GM23338 (cell line): ENCODE results near the gene TRIM39. TPM values are rescaled to one million over a fixed set of nuclear protein-coding genes. Genes with fewer than 3 reads are reported as not detected.

Experiments used
- ATAC-seq: fragments of 200-7000 bp; cut with Tn5 transposase; 3 replicates; pipeline ENCODE4 v1.9.1; 2020
- DNase-seq: peaks from one replicate; pipeline ENCODE4 v3.0.0-alpha.2; 2015; ENCODE audit warnings: low spot score
- H2AFZ ChIP-seq: fragments of 200-600 bp; sonication (generic); 2 replicates; pipeline ENCODE4 v1.8.0; 2016; ENCODE audit warnings: antibody characterized with exemption, mild to moderate bottlenecking, moderate library complexity
- H3F3A ChIP-seq: fragments of 200-600 bp; sonication (generic); replicated peaks from 2 replicates; pipeline ENCODE4 v1.8.0; 2017; ENCODE audit warnings: antibody characterized with exemption, mixed run types, low read depth
- H3K27ac ChIP-seq: fragments of 200-600 bp; sonication (generic); 2 replicates; pipeline ENCODE4 v1.6.1; 2016; ENCODE audit warnings: low read depth
- H3K27me3 ChIP-seq: fragments of 200-600 bp; sonication (generic); 2 replicates; pipeline ENCODE4 v1.8.0; 2016; ENCODE audit warnings: mild to moderate bottlenecking, mixed run types, moderate library complexity; ENCODE audit not compliant: insufficient read depth
- H3K36me3 ChIP-seq: fragments of 200-600 bp; sonication (generic); 2 replicates; pipeline ENCODE4 v1.8.0; 2016; ENCODE audit warnings: mild to moderate bottlenecking; ENCODE audit not compliant: insufficient read depth
- H3K4me1 ChIP-seq: fragments of 200-600 bp; sonication (generic); 2 replicates; pipeline ENCODE4 v1.8.0; 2016; ENCODE audit warnings: mild to moderate bottlenecking, moderate library complexity; ENCODE audit not compliant: insufficient read depth
- H3K4me2 ChIP-seq: fragments of 200-600 bp; sonication (generic); 2 replicates; pipeline ENCODE4 v1.7.1; 2017; ENCODE audit warnings: mixed run types
- H3K4me3 ChIP-seq: fragments of 200-600 bp; sonication (generic); 2 replicates; pipeline ENCODE4 v1.6.1; 2016; ENCODE audit warnings: mixed run types
- H3K79me2 ChIP-seq: fragments of 200-600 bp; sonication (generic); replicated peaks from 2 replicates; pipeline ENCODE4 v1.8.0; 2017; ENCODE audit warnings: mild to moderate bottlenecking; ENCODE audit not compliant: insufficient read depth
- H3K9me2 ChIP-seq: fragments of 200-600 bp; sonication (generic); 2 replicates; pipeline ENCODE4 v1.8.0; 2017; ENCODE audit not compliant: insufficient read depth
- H4K20me1 ChIP-seq: fragments of 200-600 bp; sonication (generic); replicated peaks from 2 replicates; pipeline ENCODE4 v1.8.0; 2017; ENCODE audit warnings: mild to moderate bottlenecking; ENCODE audit not compliant: insufficient read depth
- H3K27ac Mint-ChIP-seq: 2 replicates; pipeline ENCODE4 v1.8.0; 2020; ENCODE audit warnings: inconsistent platforms, mild to moderate bottlenecking, moderate library complexity, mixed read lengths
- H3K27me3 Mint-ChIP-seq: 3 replicates; pipeline ENCODE4 v1.8.0; 2022; ENCODE audit warnings: low read depth, mild to moderate bottlenecking, moderate library complexity, mixed read lengths, inconsistent platforms; ENCODE audit not compliant: insufficient read depth, poor library complexity
- H3K36me3 Mint-ChIP-seq: 3 replicates; pipeline ENCODE4 v1.8.0; 2021; ENCODE audit warnings: low read depth, mild to moderate bottlenecking, inconsistent platforms, moderate library complexity, mixed read lengths
- H3K4me1 Mint-ChIP-seq: 3 replicates; pipeline ENCODE4 v1.8.0; 2020; ENCODE audit warnings: mild to moderate bottlenecking, inconsistent platforms, mixed read lengths
- H3K4me3 Mint-ChIP-seq: 3 replicates; pipeline ENCODE4 v1.8.0; 2021; ENCODE audit warnings: moderate library complexity, mild to moderate bottlenecking, inconsistent platforms, mixed read lengths
- H3K9me3 Mint-ChIP-seq: 3 replicates; pipeline ENCODE4 v1.8.0; 2020; ENCODE audit warnings: moderate library complexity, mild to moderate bottlenecking, inconsistent platforms, mixed read lengths
- CREB1 ChIP-seq: fragments of 250-450 bp; sonication (Bioruptor Pico); IDR thresholded peaks from 2 replicates; pipeline ENCODE4 v1.5.0; 2020; ENCODE audit warnings: low read depth, mild to moderate bottlenecking, moderate library complexity
- CTCF ChIP-seq, 2 experiments: fragments of 200-600 bp in 1 of 2; sonication (generic) in 1 of 2; conservative IDR thresholded peaks; 2 replicates each; pipeline versions ENCODE4 v1.5.1 to v1.6.1; 2016 to 2017; ENCODE audit warnings: antibody characterized with exemption in 2 of 2, low read depth in 2 of 2, mild to moderate bottlenecking in 2 of 2, moderate library complexity in 1 of 2
- ETS1 ChIP-seq: IDR thresholded peaks from 2 replicates; pipeline ENCODE4 v1.6.1; 2016; ENCODE audit warnings: antibody characterized with exemption
- EZH2 ChIP-seq: fragments of 200-600 bp; sonication (generic); IDR thresholded peaks from one replicate; pipeline ENCODE4 v1.8.0; 2017; ENCODE audit warnings: antibody characterized with exemption, mild to moderate bottlenecking, low read depth; ENCODE audit not compliant: unreplicated experiment
- EZH2phosphoT487 ChIP-seq: fragments of 200-600 bp; sonication (generic); IDR thresholded peaks from one replicate; pipeline ENCODE4 v1.8.1; 2018; ENCODE audit warnings: antibody characterized with exemption; ENCODE audit not compliant: unreplicated experiment
- JUNB ChIP-seq: IDR thresholded peaks from one replicate; pipeline ENCODE4 v1.6.1; 2016; ENCODE audit warnings: antibody characterized with exemption; ENCODE audit not compliant: unreplicated experiment
- NANOG ChIP-seq: IDR thresholded peaks from 2 replicates; pipeline ENCODE4 v1.6.1; 2016; ENCODE audit warnings: antibody characterized with exemption, borderline replicate concordance
- POLR2AphosphoS5 ChIP-seq: IDR thresholded peaks from 2 replicates; pipeline ENCODE4 v1.6.1; 2016; ENCODE audit warnings: antibody characterized with exemption, low read depth
- REST ChIP-seq: IDR thresholded peaks from one replicate; pipeline ENCODE4 v1.6.1; 2018; ENCODE audit warnings: antibody characterized with exemption; ENCODE audit not compliant: unreplicated experiment
- STAT1 ChIP-seq: IDR thresholded peaks from one replicate; pipeline ENCODE4 v1.6.1; 2016; ENCODE audit warnings: antibody characterized with exemption; ENCODE audit not compliant: unreplicated experiment
- ZNF114 ChIP-seq: fragments of 250-450 bp; sonication (Bioruptor Pico); IDR thresholded peaks from 2 replicates; pipeline ENCODE4 v1.5.0; 2020; ENCODE audit warnings: mild to moderate bottlenecking, moderate library complexity
- ZNF331 ChIP-seq: fragments of 250-450 bp; sonication (Bioruptor Pico); IDR thresholded peaks from 2 replicates; pipeline ENCODE4 v1.5.0; 2020; ENCODE audit warnings: low read depth, mild to moderate bottlenecking, moderate library complexity
- ZNF462 ChIP-seq: fragments of 250-450 bp; sonication (Bioruptor Pico); IDR thresholded peaks from 2 replicates; pipeline ENCODE4 v1.5.0; 2020; ENCODE audit warnings: mild to moderate bottlenecking, moderate library complexity
- polyA plus RNA-seq: library from polyadenylated mRNA; unstranded; fragments of >200 nt; fragmentation: Nextera tagmentation; extraction: Ambion mirVana; gene quantifications from 2 replicates; pipeline ENCODE4 v1.2.1, GENCODE V29; 2016
- total RNA-seq: library from RNA; depleted of rRNA; stranded (reverse); fragments of >200 nt; shearing (Covaris generic); gene quantifications from 2 replicates; pipeline ENCODE4 v1.2.3, GENCODE V29; 2014

Gene TRIM39
- total and polyA plus RNA-seq, 2 experiments from 2014 or later, result 5.4 to 19.2 TPM

- no peak overlapping the region for H3K4me2 ChIP-seq
- ATAC-seq, result no peak
- Mint-ChIP-seq H3K27ac (no peak overlapping the region), H3K4me3 (no peak overlapping the region), H3K27me3 (peaks cover 5% of the 10 kb centered on the region), H3K36me3 (no peaks in the 10 kb centered on the region), H3K4me1 (no peaks in the 10 kb centered on the region), H3K9me3 (no peaks in the 10 kb centered on the region)
- H3K4me3 ChIP-seq, result no peak overlapping the region
- H3K9me2 ChIP-seq, result no peaks in the 10 kb centered on the region
- no peaks in the 10 kb centered on the region for H4K20me1 ChIP-seq
- TF ChIP-seq REST (no peak), POLR2AphosphoS5 (no peak), EZH2 (no peak), STAT1 (no peak), CTCF (conservative IDR thresholded peaks at IDR 0.05; ENCODE audit: low read depth in 2 of 2) (no peak), ZNF331 (no peak), JUNB (no peak), ZNF114 (CRISPR knock-in tag) (no peak), NANOG (no peak), ETS1 (no peak), CREB1 (CRISPR knock-in tag) (no peak), EZH2phosphoT487 (no peak), ZNF462 (CRISPR knock-in tag) (no peak)
- no peak overlapping the region for H2AFZ ChIP-seq
- no peaks in the 10 kb centered on the region for H3F3A ChIP-seq
- H3K27me3 ChIP-seq, result no peaks in the 10 kb centered on the region; the same call in 1 of the 2 replicates
- H3K27ac ChIP-seq, result no peak overlapping the region
- DNase-seq, result no peak
- no peaks in the 10 kb centered on the region for H3K36me3 ChIP-seq
- H3K79me2 ChIP-seq, result no peaks in the 10 kb centered on the region
- no peaks in the 10 kb centered on the region for H3K4me1 ChIP-seq
Measured at GRCh38 chr6:30380464-30380863, 53.7 kb downstream of the TRIM39 start.
